ENCODE data around the gene AFP.
"Not testable (repeated sequence)": the region's sequence is repeated elsewhere in the genome, so short reads cannot be mapped to it uniquely, and the experiment has no call there.

The AFP gene

GRCh38 chr4:73435984-73436383, at the start of gene AFP:
AFP (plus strand) TSS chr4:73436221; CDS start chr4:73436263, 42 bp downstream.
- no peak for DNase-seq (ENCODE audit: low spot score)

GRCh38 chr4:73387552-73387951, 48.5 kb upstream of the AFP start:
- DNase-seq (ENCODE audit: low spot score) = no peak

GRCh38 chr4:73388887-73389286, 47.1 kb upstream of the AFP start:
- DNase-seq (ENCODE audit: low spot score) = no peak

GRCh38 chr4:73389663-73390062, 46.4 kb upstream of the AFP start:
- not testable (repeated sequence) for DNase-seq (ENCODE audit: low spot score)

- no peak for DNase-seq (ENCODE audit: low spot score)
Observed at GRCh38 chr4:73391774-73392173, 44.2 kb upstream of the AFP start.

- DNase-seq (ENCODE audit: low spot score) = no peak
Observed at GRCh38 chr4:73392936-73393335, 43.1 kb upstream of the AFP start.

GRCh38 chr4:73396304-73396703, 39.7 kb upstream of the AFP start:
- no peak for DNase-seq (ENCODE audit: low spot score)

GRCh38 chr4:73396993-73397972, 38.7 kb upstream of the AFP start:
- no peak for DNase-seq (ENCODE audit: low spot score)

- no peak for DNase-seq (ENCODE audit: low spot score)
Observed at GRCh38 chr4:73401412-73401811, 34.6 kb upstream of the AFP start.

GRCh38 chr4:73404042-73404441, 32.0 kb upstream of the AFP start, which contains the start of gene ALB:
ALB (plus strand) TSS chr4:73404287; CDS start chr4:73404328, 41 bp downstream.
- no peak for DNase-seq (ENCODE audit: low spot score)

- DNase-seq (ENCODE audit: low spot score) = no peak
Observed at GRCh38 chr4:73404457-73404856, 31.6 kb upstream of the AFP start.

- DNase-seq (ENCODE audit: low spot score) = no peak
Observed at GRCh38 chr4:73405138-73405537, 30.9 kb upstream of the AFP start.

GRCh38 chr4:73406548-73406875, 29.5 kb upstream of the AFP start:
- no peak for DNase-seq (ENCODE audit: low spot score)

- DNase-seq (ENCODE audit: low spot score) = no peak
Observed at GRCh38 chr4:73407227-73407673, 28.8 kb upstream of the AFP start.

- no peak for DNase-seq (ENCODE audit: low spot score)
Observed at GRCh38 chr4:73408181-73408867, 27.7 kb upstream of the AFP start.

- no peak for DNase-seq (ENCODE audit: low spot score)
Observed at GRCh38 chr4:73409012-73409862, 26.8 kb upstream of the AFP start.

- DNase-seq (ENCODE audit: low spot score) = no peak
Observed at GRCh38 chr4:73409978-73410548, 26.0 kb upstream of the AFP start.

GRCh38 chr4:73410916-73411730, 24.9 kb upstream of the AFP start:
- DNase-seq (ENCODE audit: low spot score) = no peak

- no peak for DNase-seq (ENCODE audit: low spot score)
Observed at GRCh38 chr4:73411731-73412414, 24.1 kb upstream of the AFP start.

GRCh38 chr4:73413294-73413755, 22.7 kb upstream of the AFP start:
- DNase-seq (ENCODE audit: low spot score) = no peak

Data from putamen (tissue), 1 donor.